ENCODE data around the gene RNF7. TPM values are rescaled to one million over a fixed set of nuclear protein-coding genes. Genes with fewer than 3 reads are reported as not detected.

The RNF7 gene
- total and polyA plus RNA-seq, 2 of the 8 experiments (the other 6 are each of a cell fraction or from before 2014, with no cell fraction given): 78.4 to 113 TPM

DNA sequence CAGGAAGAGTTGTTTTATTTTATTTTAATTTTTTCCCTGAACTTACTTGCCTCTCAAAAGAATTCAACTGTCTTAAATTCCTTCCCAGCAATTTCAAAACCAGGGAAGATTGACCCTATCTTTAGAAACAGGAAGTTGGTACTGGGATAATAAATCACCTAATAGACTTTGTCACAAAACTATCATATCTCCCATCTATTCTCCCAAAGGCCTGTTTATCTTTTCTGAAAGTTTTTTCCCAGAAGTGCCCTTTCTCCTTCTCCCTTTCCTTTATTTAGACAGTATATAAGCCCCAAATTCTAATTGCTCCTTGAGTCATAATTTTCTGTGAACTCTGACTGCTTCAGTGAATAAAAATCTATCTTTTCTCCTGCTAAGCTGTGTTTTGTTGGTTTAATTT, 2.9 kb upstream of the RNF7 start:
- ChIA-PET CTCF (ENCODE audit: partially characterized antibody) (interaction anchor here (0.5 to 1.9 kb wide), 3 partner anchors 12 to 178 kb away, joined by 4 read pairs; no protein-coding TSS in a partner anchor), POLR2A (ENCODE audit: partially characterized antibody) (no interaction called here)
- peaks cover 0 to 5% (median 0%) of the 10 kb centered on the region in 4 experiments; a peak in 2 of 7 replicates for H3K4me1 ChIP-seq (replicated peaks in 1 of 4; ENCODE audit: control insufficient read depth in 3 of 4, insufficient read depth in 4 of 4, low read length in 3 of 4)
- H2BK15ac ChIP-seq (ENCODE audit: low read length): no peak overlapping the region
- no peak overlapping the region for H2BK20ac ChIP-seq (ENCODE audit: low read length)
- H2BK12ac ChIP-seq (ENCODE audit: low read depth, low read length): no peak overlapping the region
- no peak overlapping the region for H3K23ac ChIP-seq (ENCODE audit: insufficient read length)
- no peaks in the 10 kb centered on the region for H3K36me3 ChIP-seq (ENCODE audit: control insufficient read depth in 2 of 4, insufficient read depth in 4 of 4, low read length in 3 of 4)
- no peak overlapping the region for H3K14ac ChIP-seq (ENCODE audit: insufficient read length)
- no peak overlapping the region for H4K91ac ChIP-seq (replicated peaks; ENCODE audit: insufficient read length, low read length)
- H4K20me1 ChIP-seq (replicated peaks in 1 of 2; ENCODE audit: control insufficient read depth in 1 of 2, insufficient read depth in 2 of 2, low read length in 2 of 2): no peaks in the 10 kb centered on the region
- no peak overlapping the region for H3K27ac ChIP-seq (ENCODE audit: low read depth, low read length)
- no peak for DNase-seq (ENCODE audit: low read depth in 1 of 2, low spot score in 2 of 2)
- H2AFZ ChIP-seq (ENCODE audit: low read length): no peak overlapping the region
- H3K79me1 ChIP-seq (ENCODE audit: low read depth, low read length): no peaks in the 10 kb centered on the region
- H2BK120ac ChIP-seq (replicated peaks; ENCODE audit: low read depth, low read length): no peak overlapping the region
- H3K4me3 ChIP-seq (ENCODE audit: extremely low read depth in 1 of 4, insufficient read depth in 2 of 4, low read depth in 3 of 4, low read length in 4 of 4): no peak overlapping the region
- no peaks in the 10 kb centered on the region for H3K9me3 ChIP-seq (ENCODE audit: insufficient read depth in 2 of 2, low read depth in 1 of 2, low read length in 1 of 2)
- no peak overlapping the region for H3K4ac ChIP-seq (replicated peaks; ENCODE audit: insufficient read length, low read depth, low read length)
- no peak overlapping the region for H4K5ac ChIP-seq (ENCODE audit: insufficient read length, low read depth, low read length)
- peaks cover 0 to 2% (median 0%) of the 10 kb centered on the region in 4 experiments; a peak in 1 of 7 replicates for H3K27me3 ChIP-seq (replicated peaks in 1 of 4; ENCODE audit: control insufficient read depth in 3 of 4, extremely low read depth in 1 of 4, insufficient read depth in 3 of 4, low read length in 3 of 4)
- no peak overlapping the region for H3K18ac ChIP-seq (ENCODE audit: extremely low read depth, low read length)
- no peak overlapping the region for H4K8ac ChIP-seq (ENCODE audit: extremely low read depth, insufficient read depth, low read length)
- H3K4me2 ChIP-seq (ENCODE audit: insufficient read depth in 1 of 2, low read depth in 2 of 2, low read length in 2 of 2): no peak overlapping the region
- peaks cover 3 to 17% of the 10 kb centered on the region in 2 experiments for H3K79me2 ChIP-seq (ENCODE audit: control insufficient read depth in 1 of 2, insufficient read depth in 2 of 2, low read length in 2 of 2)
- no peak overlapping the region for H2AK5ac ChIP-seq (ENCODE audit: low read depth, low read length)
- H2BK5ac ChIP-seq (ENCODE audit: low read depth, low read length): no peak overlapping the region
- no peak for FAIRE-seq
- H3K9ac ChIP-seq (replicated peaks in 1 of 4; ENCODE audit: extremely low read depth in 1 of 4, low read depth in 3 of 4, low read length in 3 of 4): no peak overlapping the region
- H3K23me2 ChIP-seq (ENCODE audit: low read depth, low read length): peaks cover 4% of the 10 kb centered on the region
- H3K56ac ChIP-seq (replicated peaks; ENCODE audit: insufficient read length, low read depth, low read length): no peak overlapping the region
- TF ChIP-seq RFX5 (IDR thresholded peaks at IDR 0.05; ENCODE audit: borderline replicate concordance, low read depth, low read length) (no peak), SP4 (IDR thresholded peaks at IDR 0.05; ENCODE audit: low read length) (no peak), SIX5 (IDR thresholded peaks at IDR 0.05; ENCODE audit: low read depth, low read length) (no peak), TCF12 (IDR thresholded peaks at IDR 0.05; ENCODE audit: low read depth, low read length) (no peak), KDM5A (IDR thresholded peaks at IDR 0.05; ENCODE audit: low read length) (no peak)
- TF ChIP-seq, protein P1, sequence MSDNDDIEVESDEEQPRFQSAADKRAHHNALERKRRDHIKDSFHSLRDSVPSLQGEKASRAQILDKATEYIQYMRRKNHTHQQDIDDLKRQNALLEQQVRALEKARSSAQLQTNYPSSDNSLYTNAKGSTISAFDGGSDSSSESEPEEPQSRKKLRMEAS (IDR thresholded peaks at IDR 0.05): no peak
- TF ChIP-seq, protein P2, sequence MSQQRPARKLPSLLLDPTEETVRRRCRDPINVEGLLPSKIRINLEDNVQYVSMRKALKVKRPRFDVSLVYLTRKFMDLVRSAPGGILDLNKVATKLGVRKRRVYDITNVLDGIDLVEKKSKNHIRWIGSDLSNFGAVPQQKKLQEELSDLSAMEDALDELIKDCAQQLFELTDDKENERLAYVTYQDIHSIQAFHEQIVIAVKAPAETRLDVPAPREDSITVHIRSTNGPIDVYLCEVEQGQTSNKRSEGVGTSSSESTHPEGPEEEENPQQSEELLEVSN (IDR thresholded peaks at IDR 0.05): no peak
